ENCODE data around the gene SDK1. TPM values are rescaled to one million over a fixed set of nuclear protein-coding genes. Genes with fewer than 3 reads are reported as not detected.

Gene SDK1
- total RNA-seq, 1 donor from 2014 or later, result 37.6 TPM

- TF ChIP-seq CTCF (IDR thresholded peaks at IDR 0.05; ENCODE audit: unreplicated experiment), result no peak
- no peak for DNase-seq (ENCODE audit: low spot score, unreplicated experiment)
- H3K4me1 Mint-ChIP-seq (ENCODE audit: low read depth), result peaks cover 7% of the 10 kb centered on the region
- no peak overlapping the region for H3K27ac Mint-ChIP-seq
- H3K36me3 Mint-ChIP-seq (ENCODE audit: insufficient read depth), result peaks cover 2% of the 10 kb centered on the region
- no peaks in the 10 kb centered on the region for H3K27me3 Mint-ChIP-seq
- H3K4me3 Mint-ChIP-seq (ENCODE audit: low read depth), result no peak overlapping the region
- no peaks in the 10 kb centered on the region for H3K9me3 Mint-ChIP-seq (ENCODE audit: low read depth)
Observed at GRCh38 chr7:3911685-3912084, 610.6 kb downstream of the SDK1 start.

DNA sequence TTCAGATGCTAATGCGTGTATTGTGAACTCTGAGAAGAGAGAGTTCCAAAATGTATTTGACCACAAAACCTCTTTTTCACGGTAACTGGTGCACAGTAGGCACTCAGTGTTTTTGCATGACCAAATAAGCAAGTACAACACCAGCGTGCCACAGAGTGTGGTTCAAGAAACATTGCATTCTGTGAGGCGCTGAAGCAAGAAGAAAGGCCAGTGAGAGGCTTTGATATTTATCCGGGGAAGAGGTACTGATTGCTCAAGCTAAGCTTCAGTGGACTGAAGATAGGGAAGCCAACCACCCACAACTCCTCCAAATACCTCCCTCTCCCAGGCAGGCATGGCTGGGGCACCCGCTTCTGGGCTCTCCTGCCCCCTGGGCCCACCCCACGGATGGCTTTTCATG, 611.2 kb downstream of the SDK1 start:
- Mint-ChIP-seq H3K36me3 (ENCODE audit: insufficient read depth) (peaks cover 2% of the 10 kb centered on the region), H3K9me3 (ENCODE audit: low read depth) (no peaks in the 10 kb centered on the region), H3K4me3 (ENCODE audit: low read depth) (no peak overlapping the region), H3K27ac (no peak overlapping the region), H3K4me1 (ENCODE audit: low read depth) (peaks cover 9% of the 10 kb centered on the region), H3K27me3 (no peaks in the 10 kb centered on the region)
- DNase-seq (ENCODE audit: low spot score, unreplicated experiment), result no peak
- TF ChIP-seq CTCF (IDR thresholded peaks at IDR 0.05; ENCODE audit: unreplicated experiment), result no peak

GRCh38 chr7:3914051-3914775, 613.2 kb downstream of the SDK1 start:
- no peak for DNase-seq (ENCODE audit: low spot score, unreplicated experiment)
- H3K27ac Mint-ChIP-seq, result no peak overlapping the region
- H3K9me3 Mint-ChIP-seq (ENCODE audit: low read depth), result no peaks in the 10 kb centered on the region
- no peak for TF ChIP-seq CTCF (IDR thresholded peaks at IDR 0.05; ENCODE audit: unreplicated experiment)
- peaks cover 4% of the 10 kb centered on the region for H3K36me3 Mint-ChIP-seq (ENCODE audit: insufficient read depth)
- H3K27me3 Mint-ChIP-seq, result no peaks in the 10 kb centered on the region
- no peak overlapping the region for H3K4me3 Mint-ChIP-seq (ENCODE audit: low read depth)
- H3K4me1 Mint-ChIP-seq (ENCODE audit: low read depth), result peaks cover 10% of the 10 kb centered on the region

GRCh38 chr7:3915337-3915878, 614.4 kb downstream of the SDK1 start:
- Mint-ChIP-seq H3K27me3 (no peaks in the 10 kb centered on the region), H3K9me3 (ENCODE audit: low read depth) (no peaks in the 10 kb centered on the region), H3K36me3 (ENCODE audit: insufficient read depth) (peaks cover 4% of the 10 kb centered on the region), H3K4me3 (ENCODE audit: low read depth) (no peak overlapping the region), H3K4me1 (ENCODE audit: low read depth) (peaks cover 10% of the 10 kb centered on the region), H3K27ac (no peak overlapping the region)
- no peak for DNase-seq (ENCODE audit: low spot score, unreplicated experiment)
- TF ChIP-seq CTCF (IDR thresholded peaks at IDR 0.05; ENCODE audit: unreplicated experiment), result no peak

GRCh38 chr7:3916146-3916545, 615.1 kb downstream of the SDK1 start:
- Mint-ChIP-seq H3K27me3 (no peaks in the 10 kb centered on the region), H3K4me1 (ENCODE audit: low read depth) (peaks cover 10% of the 10 kb centered on the region), H3K27ac (no peak overlapping the region), H3K9me3 (ENCODE audit: low read depth) (no peaks in the 10 kb centered on the region), H3K36me3 (ENCODE audit: insufficient read depth) (peaks cover 4% of the 10 kb centered on the region), H3K4me3 (ENCODE audit: low read depth) (no peak overlapping the region)
- DNase-seq (ENCODE audit: low spot score, unreplicated experiment), result no peak
- no peak for TF ChIP-seq CTCF (IDR thresholded peaks at IDR 0.05; ENCODE audit: unreplicated experiment)
